OCI-LY7 (cell line): ENCODE results near the gene PTGIR. TPM values are rescaled to one million over a fixed set of nuclear protein-coding genes. Genes with fewer than 3 reads are reported as not detected.

Experiments
- BruUV-seq: library from RNA; stranded (reverse); fragments of 400-500 nt; replicated peaks from 2 replicates; lab custom pipeline; 2021; lab: Mats Ljungman, UMichigan
- CTCF ChIA-PET: fragments of 300-600 bp; sonication (Branson Sonifier 250); formaldehyde crosslinking; loops from one replicate; lab custom pipeline; 2022; ENCODE audit warnings: antibody characterized with exemption; ENCODE audit not compliant: unreplicated experiment; lab: Charles Lee
- POLR2A ChIA-PET: fragments of 300-600 bp; sonication (Branson Sonifier 250); formaldehyde crosslinking; loops from one replicate; lab custom pipeline; 2022; ENCODE audit warnings: antibody characterized with exemption; lab: Charles Lee
- DNase-seq: peaks from one replicate; pipeline ENCODE4 v3.0.0-alpha.2; 2015; ENCODE audit warnings: low spot score
- H2AFZ ChIP-seq: fragments of 200-600 bp; sonication (generic), shearing (Covaris generic); 2 replicates; pipeline ENCODE4 v1.6.1; 2014; ENCODE audit warnings: mild to moderate bottlenecking, antibody characterized with exemption, low read length, moderate library complexity
- H3K27ac ChIP-seq: fragments of 200-600 bp; sonication (generic); 2 replicates; pipeline ENCODE4 v1.5.1; 2014; ENCODE audit warnings: mixed run types, low read depth, mild to moderate bottlenecking, moderate library complexity, low read length, inconsistent platforms; ENCODE audit not compliant: poor library complexity, severe bottlenecking
- H3K36me3 ChIP-seq: fragments of 200-600 bp; sonication (generic); 2 replicates; pipeline ENCODE4 v1.6.1; 2014; ENCODE audit warnings: mild to moderate bottlenecking, antibody characterized with exemption, low read length, moderate library complexity, mixed read lengths; ENCODE audit not compliant: insufficient read depth
- H3K4me1 ChIP-seq: fragments of 200-600 bp; sonication (generic); 2 replicates; pipeline ENCODE4 v1.5.1; 2014; ENCODE audit warnings: mild to moderate bottlenecking, low read length; ENCODE audit not compliant: insufficient read depth, poor library complexity, severe bottlenecking
- H3K4me2 ChIP-seq: fragments of 200-600 bp; sonication (generic); 2 replicates; pipeline ENCODE4 v1.6.1; 2014; ENCODE audit warnings: mild to moderate bottlenecking, low read length
- H3K4me3 ChIP-seq: fragments of 200-600 bp; sonication (generic); 2 replicates; pipeline ENCODE4 v1.5.1; 2014; ENCODE audit warnings: mild to moderate bottlenecking, low read depth, low read length; ENCODE audit not compliant: poor library complexity, severe bottlenecking
- H3K79me2 ChIP-seq: fragments of 200-600 bp; sonication (generic); 2 replicates; pipeline ENCODE4 v1.6.1; 2016; ENCODE audit warnings: low read depth, mild to moderate bottlenecking, low read length, moderate library complexity, mixed read lengths; ENCODE audit not compliant: insufficient read depth
- H3K9me2 ChIP-seq: fragments of 200-600 bp; sonication (generic); 2 replicates; pipeline ENCODE4 v1.6.1; 2016; ENCODE audit warnings: mild to moderate bottlenecking, low read length, mixed read lengths; ENCODE audit not compliant: insufficient read depth
- H3K9me3 ChIP-seq: fragments of 200-600 bp; sonication (generic); 2 replicates; pipeline ENCODE4 v1.6.1; 2014; ENCODE audit warnings: mild to moderate bottlenecking, mixed run types, low read length, mixed read lengths
- H4K20me1 ChIP-seq: fragments of 200-600 bp; sonication (generic); 2 replicates; pipeline ENCODE4 v1.6.1; 2014; ENCODE audit warnings: mild to moderate bottlenecking, antibody characterized with exemption, low read length, moderate library complexity, mixed read lengths; ENCODE audit not compliant: insufficient read depth
- EZH2phosphoT487 ChIP-seq: fragments of 200-600 bp; sonication (generic); IDR thresholded peaks from 2 replicates; pipeline ENCODE4 v1.6.1; 2018; ENCODE audit warnings: low read depth, borderline replicate concordance, mild to moderate bottlenecking, mixed run types, antibody characterized with exemption, low read length, moderate library complexity, mixed read lengths
- intact Hi-C: fragments of 100-400 bp; cut with micrococcal nuclease; formaldehyde crosslinking; loops from one replicate; pipeline ENCODE4 v1.10.0; 2022; ENCODE audit not compliant: unreplicated experiment
- total RNA-seq, 2 experiments: library from RNA; depleted of rRNA in 1 of 2; stranded (reverse); fragments of >200 nt in 1 of 2; shearing (Covaris generic) in 1 of 2; gene quantifications; 2 replicates each; pipeline ENCODE4 v1.2.3, GENCODE V29; 2014 to 2022
- TF ChIP-seq, protein P1 (sequence below): fragments of 200-600 bp; sonication (generic); conservative IDR thresholded peaks from 2 replicates; pipeline ENCODE4 v1.5.1; 2014; ENCODE audit warnings: mild to moderate bottlenecking, antibody characterized with exemption, low read length, moderate library complexity, mixed read lengths

The PTGIR gene
- total RNA-seq, 2 experiments from 2014 or later, result 0.25 TPM; not detected in 1

DNA sequence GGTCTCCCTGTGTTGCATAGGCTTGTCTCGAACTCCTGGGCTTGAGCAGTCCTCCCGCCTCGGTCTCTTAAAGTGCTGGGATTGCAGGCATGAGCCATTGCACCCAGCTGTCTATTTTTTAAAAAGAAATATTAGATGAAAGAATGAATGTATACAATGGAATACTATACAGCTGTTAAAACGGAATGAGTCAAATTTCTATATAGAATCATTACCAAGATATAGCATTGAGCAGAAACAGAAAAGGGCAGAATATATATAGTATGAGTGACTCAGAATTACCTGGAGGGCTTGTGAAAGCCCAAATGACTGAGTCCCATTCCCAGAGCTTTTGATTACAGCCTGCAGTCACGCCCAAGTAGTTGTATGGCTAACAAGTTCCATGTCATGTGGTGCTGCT lies 31.7 kb upstream of the PTGIR start:
- Histone ChIP-seq H3K79me2 (no peaks in the 10 kb centered on the region), H3K9me2 (no peaks in the 10 kb centered on the region), H4K20me1 (0 out of 2 replicates have a peak, but pooled peaks cover under 1% of the 10 kb centered on the region), H3K36me3 (no peaks in the 10 kb centered on the region), H3K9me3 (no peaks in the 10 kb centered on the region), H3K4me2 (no peak overlapping the region), H3K4me1 (peaks cover 21% of the 10 kb centered on the region), H2AFZ (no peak overlapping the region), H3K27ac (no peak overlapping the region), H3K4me3 (no peak overlapping the region)
- POLR2A ChIA-PET, result no interaction called here
- intact Hi-C loops, result no loop called here
- TF ChIP-seq EZH2phosphoT487, result no peak
- TF ChIP-seq, protein P1, sequence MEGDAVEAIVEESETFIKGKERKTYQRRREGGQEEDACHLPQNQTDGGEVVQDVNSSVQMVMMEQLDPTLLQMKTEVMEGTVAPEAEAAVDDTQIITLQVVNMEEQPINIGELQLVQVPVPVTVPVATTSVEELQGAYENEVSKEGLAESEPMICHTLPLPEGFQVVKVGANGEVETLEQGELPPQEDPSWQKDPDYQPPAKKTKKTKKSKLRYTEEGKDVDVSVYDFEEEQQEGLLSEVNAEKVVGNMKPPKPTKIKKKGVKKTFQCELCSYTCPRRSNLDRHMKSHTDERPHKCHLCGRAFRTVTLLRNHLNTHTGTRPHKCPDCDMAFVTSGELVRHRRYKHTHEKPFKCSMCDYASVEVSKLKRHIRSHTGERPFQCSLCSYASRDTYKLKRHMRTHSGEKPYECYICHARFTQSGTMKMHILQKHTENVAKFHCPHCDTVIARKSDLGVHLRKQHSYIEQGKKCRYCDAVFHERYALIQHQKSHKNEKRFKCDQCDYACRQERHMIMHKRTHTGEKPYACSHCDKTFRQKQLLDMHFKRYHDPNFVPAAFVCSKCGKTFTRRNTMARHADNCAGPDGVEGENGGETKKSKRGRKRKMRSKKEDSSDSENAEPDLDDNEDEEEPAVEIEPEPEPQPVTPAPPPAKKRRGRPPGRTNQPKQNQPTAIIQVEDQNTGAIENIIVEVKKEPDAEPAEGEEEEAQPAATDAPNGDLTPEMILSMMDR, result no peak
- BruUV-seq, result no TSS peak
- no peak for DNase-seq
- CTCF ChIA-PET, result no interaction called here

DNA sequence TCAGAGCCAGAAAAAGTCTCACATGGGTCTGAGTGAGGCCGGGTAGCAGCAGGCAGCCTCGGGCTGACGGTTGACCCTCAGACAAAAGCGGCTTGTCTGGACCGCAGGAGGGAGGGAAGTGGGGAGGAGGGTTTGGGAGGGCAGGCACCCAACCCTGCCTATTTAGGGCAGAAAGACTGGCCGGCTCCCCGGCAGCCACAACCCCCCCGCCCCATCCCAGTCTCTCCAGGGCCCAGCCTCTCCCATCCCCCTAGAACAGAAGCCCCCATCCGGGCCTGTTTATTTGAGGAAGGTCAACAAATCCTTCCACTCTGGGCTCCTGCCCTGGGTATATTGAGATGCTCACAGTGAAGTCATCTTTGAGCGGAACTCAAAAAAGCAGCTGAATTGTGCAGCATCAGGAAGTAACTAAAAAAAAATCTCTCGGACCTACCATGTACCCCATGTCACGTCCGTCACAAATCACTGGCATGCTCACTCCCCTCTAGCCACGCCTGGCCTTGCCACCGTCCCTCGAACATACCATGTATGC lies 29.8 kb upstream of the PTGIR start:
- Histone ChIP-seq H3K9me2 (no peaks in the 10 kb centered on the region), H3K9me3 (no peaks in the 10 kb centered on the region), H3K4me3 (no peak overlapping the region), H3K36me3 (no peaks in the 10 kb centered on the region), H3K79me2 (no peaks in the 10 kb centered on the region), H3K27ac (no peak overlapping the region), H4K20me1 (no peaks in the 10 kb centered on the region), H3K4me2 (no peak overlapping the region), H2AFZ (no peak overlapping the region), H3K4me1 (peaks cover 8% of the 10 kb centered on the region)
- DNase-seq, result no peak
- ChIA-PET POLR2A (no interaction called here), CTCF (no interaction called here)
- TF ChIP-seq EZH2phosphoT487, result no peak
- TF ChIP-seq, protein P1, result no peak
- intact Hi-C loops, result no loop called here
- no TSS peak for BruUV-seq

DNA sequence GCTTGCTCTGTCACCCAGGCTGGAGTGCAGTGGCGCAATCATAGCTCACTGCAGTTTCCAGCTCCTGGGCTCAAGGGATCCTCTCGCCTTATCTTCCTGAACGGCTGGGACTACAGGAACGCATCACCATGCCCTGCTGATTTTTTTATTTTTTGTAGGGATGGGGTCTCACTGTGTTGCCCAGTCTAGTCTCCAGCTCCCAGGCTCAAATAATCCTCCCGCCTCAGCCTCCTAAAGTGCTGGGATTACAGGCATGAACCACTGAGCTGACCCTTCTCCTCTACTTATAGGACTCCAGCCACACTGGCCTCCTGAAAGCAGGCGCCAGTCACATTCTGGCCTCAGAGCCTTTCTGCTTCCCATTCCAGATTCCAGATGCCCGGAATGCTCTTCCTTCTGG lies 25.6 kb upstream of the PTGIR start:
- H3K27ac ChIP-seq, result no peak overlapping the region
- no peaks in the 10 kb centered on the region for H3K4me1 ChIP-seq
- POLR2A ChIA-PET, result no interaction called here
- BruUV-seq, result no TSS peak
- no peaks in the 10 kb centered on the region for H4K20me1 ChIP-seq
- no peak overlapping the region for H2AFZ ChIP-seq
- no peaks in the 10 kb centered on the region for H3K9me3 ChIP-seq
- H3K4me2 ChIP-seq, result no peak overlapping the region
- H3K36me3 ChIP-seq, result no peaks in the 10 kb centered on the region
- H3K79me2 ChIP-seq, result no peaks in the 10 kb centered on the region
- H3K4me3 ChIP-seq, result no peak overlapping the region
- CTCF ChIA-PET, result no interaction called here
- H3K9me2 ChIP-seq, result no peaks in the 10 kb centered on the region
- TF ChIP-seq, protein P1, result no peak
- TF ChIP-seq EZH2phosphoT487, result no peak
- no peak for DNase-seq
- intact Hi-C loops, result no loop called here
